GOT3 (cell line): Measurements from ENCODE around the gene EXOC4.

Source experiments
- DNase-seq: peaks from one replicate; lab custom pipeline; 2025; ENCODE audit warnings: mixed read lengths; lab: John Stamatoyannopoulos, UW

The EXOC4 gene

GRCh38 chr7:133428876-133429275, 176.0 kb downstream of the EXOC4 start:
- no peak for DNase-seq

GRCh38 chr7:133429371-133429770, 176.5 kb downstream of the EXOC4 start:
- DNase-seq, result no peak

GRCh38 chr7:133431134-133431724, 178.4 kb downstream of the EXOC4 start:
- DNase-seq, result no peak

- DNase-seq, result no peak
Measured at GRCh38 chr7:133433165-133433812, 180.4 kb downstream of the EXOC4 start.

- DNase-seq, result no peak
Measured at GRCh38 chr7:133434246-133434865, 181.5 kb downstream of the EXOC4 start.

GRCh38 chr7:133436014-133436428, 183.1 kb downstream of the EXOC4 start:
- DNase-seq, result no peak

- no peak for DNase-seq
Measured at GRCh38 chr7:133437544-133437943, 184.7 kb downstream of the EXOC4 start.

GRCh38 chr7:133442818-133443217, 189.9 kb downstream of the EXOC4 start:
- DNase-seq, result no peak

- no peak for DNase-seq
Measured at GRCh38 chr7:133445617-133446016, 192.7 kb downstream of the EXOC4 start.

- no peak for DNase-seq
Measured at GRCh38 chr7:133448012-133448411, 195.1 kb downstream of the EXOC4 start.

- DNase-seq, result no peak
Measured at GRCh38 chr7:133452577-133452976, 199.7 kb downstream of the EXOC4 start.

GRCh38 chr7:133458688-133459087, 205.8 kb downstream of the EXOC4 start:
- DNase-seq, result no peak

- no peak for DNase-seq
Measured at GRCh38 chr7:133461421-133461820, 208.5 kb downstream of the EXOC4 start.

GRCh38 chr7:133475655-133476054, 222.8 kb downstream of the EXOC4 start:
- DNase-seq, result no peak

GRCh38 chr7:133477791-133478190, 224.9 kb downstream of the EXOC4 start:
- no peak for DNase-seq

- no peak for DNase-seq
Measured at GRCh38 chr7:133478591-133479135, 225.8 kb downstream of the EXOC4 start.

- DNase-seq, result no peak
Measured at GRCh38 chr7:133479456-133480065, 226.7 kb downstream of the EXOC4 start.

GRCh38 chr7:133480868-133481267, 228.0 kb downstream of the EXOC4 start:
- DNase-seq, result no peak

GRCh38 chr7:133481676-133482075, 228.8 kb downstream of the EXOC4 start:
- no peak for DNase-seq

GRCh38 chr7:133482599-133482998, 229.7 kb downstream of the EXOC4 start:
- DNase-seq, result no peak

- DNase-seq, result no peak
Measured at GRCh38 chr7:133484086-133484485, 231.2 kb downstream of the EXOC4 start.

- DNase-seq, result no peak
Measured at GRCh38 chr7:133489906-133490305, 237.0 kb downstream of the EXOC4 start.

- no peak for DNase-seq
Measured at GRCh38 chr7:133491201-133491691, 238.4 kb downstream of the EXOC4 start.
